GM18873 (cell line): Measurements from ENCODE around the gene ALDH3B1.

Experiments
- ATAC-seq: cut with Tn5 transposase; IDR thresholded peaks from one replicate; pipeline ENCODE4 v1.9.1; 2021; ENCODE audit warnings: mild to moderate bottlenecking, moderate library complexity, moderate number of reproducible peaks; ENCODE audit not compliant: unreplicated experiment, low FRiP score

ALDH3B1 gene

GRCh38 chr11:68056317-68057285, 46.5 kb downstream of the ALDH3B1 start:
- no peak for ATAC-seq

- no peak for ATAC-seq
Observed at GRCh38 chr11:68057807-68058206, 47.7 kb downstream of the ALDH3B1 start.

GRCh38 chr11:68061508-68061907, 51.4 kb downstream of the ALDH3B1 start:
- no peak for ATAC-seq

GRCh38 chr11:68064926-68065325, 54.8 kb downstream of the ALDH3B1 start:
- ATAC-seq, result no peak

GRCh38 chr11:68065841-68066240, 55.7 kb downstream of the ALDH3B1 start:
- no peak for ATAC-seq

GRCh38 chr11:68066742-68067141, 56.6 kb downstream of the ALDH3B1 start:
- ATAC-seq, result no peak

- ATAC-seq, result no peak
Observed at GRCh38 chr11:68067991-68068390, 57.9 kb downstream of the ALDH3B1 start.

- ATAC-seq, result no peak
Observed at GRCh38 chr11:68071281-68072048, 61.3 kb downstream of the ALDH3B1 start.

- ATAC-seq, result no peak
Observed at GRCh38 chr11:68074584-68075352, 64.6 kb downstream of the ALDH3B1 start.

GRCh38 chr11:68076371-68077042, 66.4 kb downstream of the ALDH3B1 start:
- no peak for ATAC-seq

- no peak for ATAC-seq
Observed at GRCh38 chr11:68077617-68078582, 67.8 kb downstream of the ALDH3B1 start.
